ENCODE measurements around the gene CMSS1.

CMSS1 gene

DNA sequence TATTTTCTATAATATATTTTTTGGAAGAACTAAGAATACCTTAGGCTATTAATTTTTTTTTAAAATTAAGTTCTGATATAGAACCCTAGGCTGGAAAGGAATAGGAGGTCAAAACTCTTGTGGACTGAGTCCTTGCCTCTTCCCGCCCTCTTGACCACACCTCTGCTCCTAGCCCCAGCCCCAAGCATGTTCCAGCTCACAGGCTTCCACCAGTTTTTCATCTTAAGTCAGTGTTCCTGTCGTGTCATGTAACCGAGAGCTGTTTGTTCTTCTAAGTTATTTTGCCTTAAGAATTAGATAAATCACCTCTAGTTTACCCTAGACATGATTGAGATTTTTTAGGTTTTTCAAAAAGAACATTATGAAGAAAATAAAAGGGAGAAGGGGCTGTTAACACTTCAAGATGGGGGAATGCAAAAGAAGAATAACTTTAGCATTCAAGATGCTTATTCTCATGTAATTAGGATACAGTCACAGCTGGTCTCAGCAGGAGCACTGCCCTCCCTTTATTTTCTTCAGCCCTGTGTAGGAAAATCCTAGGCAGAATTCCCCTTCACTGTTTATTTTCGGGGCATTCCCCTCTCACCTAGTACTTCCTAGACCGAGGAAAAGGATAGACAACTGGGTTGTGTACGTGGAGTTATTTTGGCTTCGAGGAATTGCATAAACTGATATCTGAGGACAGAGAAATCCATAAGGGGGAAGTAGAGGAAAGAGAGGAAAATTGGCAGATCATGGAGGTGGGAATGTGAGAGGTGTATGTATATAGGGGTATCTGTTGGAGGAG, 110.2 kb downstream of the CMSS1 start:
- in situ Hi-C loops (cut with MboI; ENCODE audit: low sequenced_read_pairs) = no loop called here

DNA sequence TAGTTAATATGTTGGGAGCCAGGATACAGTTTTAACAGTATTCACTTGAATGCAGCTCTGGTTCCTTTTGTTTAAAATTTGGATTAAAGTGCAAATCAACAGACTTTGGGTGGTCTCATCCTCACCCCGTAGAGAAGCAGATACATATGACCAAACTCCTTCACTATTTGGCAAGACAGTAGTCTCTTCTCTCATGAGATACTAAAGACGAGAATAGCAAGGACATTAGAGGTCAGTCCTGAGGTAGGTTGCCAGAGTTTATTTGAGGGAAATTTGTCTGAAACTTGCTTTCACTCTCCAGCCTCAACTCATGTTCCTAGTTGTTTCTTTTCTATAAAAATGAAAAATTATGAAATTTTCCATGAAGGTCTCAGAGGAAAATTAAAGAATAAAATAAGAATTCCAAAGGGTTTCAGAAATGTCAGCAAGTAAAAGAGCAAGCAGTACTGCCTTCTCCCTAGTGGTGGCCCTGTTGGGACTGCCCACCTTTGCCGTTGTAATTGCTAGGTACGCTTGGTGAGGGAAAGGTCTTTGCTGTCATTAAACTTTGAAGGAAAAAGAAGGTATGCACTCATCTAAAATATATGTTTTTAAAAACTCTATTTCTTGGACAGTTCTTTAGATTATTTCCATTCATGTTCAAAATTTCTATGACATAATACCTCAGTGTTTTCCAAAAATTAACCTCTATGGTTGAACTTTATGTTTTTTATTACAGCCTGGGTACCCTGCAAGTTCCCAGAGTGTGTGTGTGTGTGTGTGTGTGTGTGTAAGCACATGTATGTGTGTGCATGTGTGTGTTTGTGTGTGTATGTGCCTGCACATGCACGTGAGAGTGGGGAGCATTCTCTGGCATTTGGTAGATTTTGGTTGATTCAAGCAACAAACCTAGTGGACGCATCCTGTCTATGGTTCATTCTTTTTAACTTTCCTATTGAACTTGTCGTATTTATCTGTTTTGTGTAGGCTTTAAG, 111.4 kb downstream of the CMSS1 start:
- in situ Hi-C loops (cut with MboI; ENCODE audit: low sequenced_read_pairs) = no loop called here

DNA sequence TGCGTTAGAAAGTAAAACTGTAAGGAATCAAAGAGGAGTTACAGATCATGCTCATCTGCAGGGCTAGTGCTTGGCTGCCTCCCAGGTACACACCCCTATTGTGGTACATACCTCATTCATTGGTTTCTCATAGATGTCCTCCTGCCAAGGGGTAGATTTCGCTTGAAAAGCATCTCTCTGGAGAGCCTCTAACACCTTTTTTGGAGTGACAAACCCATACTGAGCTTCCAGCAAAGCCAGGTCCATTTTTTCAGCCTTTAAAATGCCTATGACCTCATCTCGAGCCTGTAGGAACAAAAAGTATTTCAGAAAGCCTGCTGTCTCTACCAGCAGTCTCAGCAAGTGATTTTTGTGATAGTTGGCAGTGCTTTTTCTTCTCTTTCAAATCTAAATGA, 112.1 kb downstream of the CMSS1 start:
- in situ Hi-C loops (cut with MboI; ENCODE audit: low sequenced_read_pairs) = no loop called here

DNA sequence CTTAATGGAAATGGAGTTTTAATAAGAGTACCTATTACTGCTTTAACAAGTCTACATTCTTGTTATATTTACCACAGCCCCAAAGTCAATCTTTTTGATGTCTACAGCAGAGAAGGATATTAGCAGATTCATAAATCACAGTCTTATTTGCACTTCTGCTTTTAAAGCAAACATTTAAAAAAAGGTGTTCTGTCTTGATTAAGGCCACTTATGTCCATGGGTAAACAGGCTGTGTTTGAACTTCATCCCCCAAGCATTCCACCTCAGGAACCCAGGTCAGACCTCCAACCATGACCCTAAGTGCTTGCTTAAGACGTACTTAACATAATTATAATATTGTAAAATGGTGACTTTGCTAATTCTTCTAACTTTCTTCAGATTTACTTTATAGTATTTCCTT, 113.4 kb downstream of the CMSS1 start:
- in situ Hi-C loops (cut with MboI; ENCODE audit: low sequenced_read_pairs) = no loop called here

DNA sequence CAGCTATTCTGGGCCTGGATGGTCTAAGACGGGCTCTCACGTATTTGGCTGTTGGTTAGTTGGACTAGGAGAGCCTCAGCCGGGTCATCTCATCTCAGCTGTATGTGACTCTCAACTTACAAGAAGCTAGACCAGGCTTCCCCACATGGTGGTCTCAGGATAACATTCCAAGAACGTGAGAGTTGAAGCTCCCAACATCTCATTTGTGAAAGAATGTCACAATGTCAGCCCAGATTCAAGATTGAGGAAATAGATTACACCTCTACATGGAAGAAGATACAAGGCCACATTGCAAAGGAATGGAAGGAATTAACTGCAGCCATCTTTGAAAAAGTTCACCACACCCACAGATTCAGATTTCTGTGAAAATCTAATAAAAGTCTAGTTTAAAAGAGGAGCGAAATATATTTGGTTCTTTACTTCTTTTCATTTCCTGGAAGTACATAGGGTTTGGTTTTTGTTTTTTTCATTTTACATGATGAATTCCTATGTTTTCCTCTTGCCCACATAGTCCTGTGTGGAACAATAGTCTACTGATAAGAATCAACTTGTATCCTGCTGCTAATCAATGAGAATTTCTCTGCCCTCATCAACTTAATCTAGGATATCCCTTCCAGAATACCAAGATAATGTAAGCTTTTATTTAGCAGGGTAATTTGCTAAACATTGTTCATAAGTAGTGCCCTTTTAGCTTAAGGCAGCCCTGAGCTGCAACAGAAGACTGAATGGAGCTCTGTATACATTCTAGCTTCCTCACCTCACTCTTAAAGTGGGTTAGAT, 116.5 kb downstream of the CMSS1 start:
- in situ Hi-C loops (cut with MboI; ENCODE audit: low sequenced_read_pairs) = no loop called here

DNA sequence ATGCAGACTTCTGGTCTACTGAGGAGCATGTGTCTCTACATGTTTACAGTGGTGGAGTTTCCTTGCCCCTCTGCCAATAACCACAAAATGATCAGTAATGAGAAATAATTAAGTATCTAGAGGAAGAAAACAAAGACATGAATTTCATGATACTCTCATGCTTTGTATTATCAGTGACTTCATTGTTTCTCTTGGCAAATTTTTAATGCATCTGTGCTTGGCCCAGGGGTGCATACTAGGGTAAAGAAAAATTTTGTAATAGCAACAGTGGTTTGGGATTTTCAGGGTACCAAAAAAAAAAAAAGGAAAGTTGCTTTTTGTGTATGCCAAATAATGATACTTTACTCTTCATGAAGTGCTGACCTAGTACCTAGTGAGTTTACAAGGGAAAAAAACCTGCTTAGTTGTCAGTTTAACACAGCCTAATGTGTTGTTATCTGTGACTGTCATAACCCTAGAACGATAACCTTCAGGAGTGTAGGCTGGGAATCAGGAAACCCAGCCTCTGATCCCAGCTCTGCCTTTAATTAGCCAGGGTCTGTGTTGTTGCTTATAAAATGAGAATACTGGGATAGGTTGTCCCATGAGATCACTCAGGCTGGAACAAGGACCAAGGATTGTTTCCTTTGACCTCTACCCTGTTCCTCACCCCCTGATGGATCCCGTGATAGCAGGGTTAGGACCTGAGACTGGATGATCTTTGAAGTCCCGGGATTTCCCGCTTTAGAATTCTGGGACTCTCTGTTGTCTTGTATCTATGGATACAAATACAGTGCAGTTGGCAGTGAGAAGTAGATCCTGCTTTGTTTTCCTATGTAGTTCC, 117.5 kb downstream of the CMSS1 start:
- in situ Hi-C loops (cut with MboI; ENCODE audit: low sequenced_read_pairs) = no loop called here

DNA sequence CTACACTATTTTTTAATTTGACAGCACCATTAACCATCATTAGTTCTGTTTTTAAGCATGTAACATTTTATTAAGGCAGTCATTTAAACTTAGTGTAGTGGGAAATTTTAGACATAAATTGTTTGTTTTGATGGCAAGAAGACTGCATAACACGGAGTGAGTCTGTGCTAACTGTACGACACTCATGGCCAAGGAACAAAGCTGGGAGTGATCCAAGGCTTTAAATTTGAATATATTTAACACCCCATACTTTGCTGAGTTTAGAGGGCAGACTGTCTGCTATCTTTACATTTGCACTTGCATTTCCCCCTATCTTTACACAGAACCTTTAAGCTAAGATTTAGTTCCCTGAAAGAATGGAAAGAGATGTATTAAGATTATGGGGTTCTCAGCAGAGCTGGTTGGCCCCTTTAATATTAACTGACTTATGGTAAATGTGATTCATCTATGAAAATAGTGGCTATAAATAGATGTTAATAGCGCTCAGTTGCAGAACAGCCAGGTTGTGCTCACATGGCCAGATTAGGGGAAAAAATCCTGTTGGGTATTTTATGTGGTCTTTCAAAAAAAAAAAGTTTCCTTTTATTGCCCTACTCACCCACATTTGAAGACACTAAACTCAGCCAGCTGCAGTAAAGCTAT, 120.7 kb downstream of the CMSS1 start:
- in situ Hi-C loops (cut with MboI; ENCODE audit: low sequenced_read_pairs) = no loop called here

DNA sequence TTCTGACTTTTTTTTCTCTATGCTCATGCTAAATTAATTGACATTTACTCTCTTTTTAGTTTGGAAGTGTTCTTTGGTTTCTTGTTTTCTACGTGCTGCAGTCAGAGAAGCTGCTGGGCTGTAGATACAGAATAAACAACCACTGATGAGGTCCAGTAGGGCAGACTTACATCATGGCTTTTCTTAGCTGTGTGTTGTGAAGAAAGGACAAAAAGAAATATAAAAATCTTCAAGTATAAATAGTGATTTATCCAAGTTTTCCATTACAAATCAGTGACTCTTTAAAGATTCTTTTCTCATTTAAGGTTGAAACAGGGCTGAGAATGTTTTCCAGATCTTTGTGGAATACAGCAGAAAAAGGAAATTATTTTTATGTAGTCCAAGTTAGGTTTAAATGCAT, 122.2 kb downstream of the CMSS1 start:
- in situ Hi-C loops (cut with MboI; ENCODE audit: low sequenced_read_pairs) = no loop called here

DNA sequence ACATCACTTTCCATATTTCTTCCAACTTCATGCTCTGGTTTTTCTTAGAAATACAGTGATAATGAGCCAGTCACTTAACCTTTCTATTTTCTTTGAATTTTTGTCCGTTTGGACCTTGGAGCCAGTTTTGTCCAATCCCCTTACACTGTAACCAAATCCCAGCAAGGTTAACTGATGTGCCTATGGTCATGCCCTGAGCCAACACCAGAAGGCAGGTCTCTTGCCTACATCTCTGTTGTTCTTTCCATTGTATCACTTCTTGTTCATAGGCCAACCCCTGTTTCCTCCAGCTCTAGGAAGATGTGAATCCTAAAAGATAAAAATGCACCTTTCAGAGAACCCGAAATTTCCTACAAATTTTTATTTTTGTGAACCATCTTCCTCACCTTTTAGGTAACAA, 122.7 kb downstream of the CMSS1 start:
- in situ Hi-C loops (cut with MboI; ENCODE audit: low sequenced_read_pairs) = no loop called here

DNA sequence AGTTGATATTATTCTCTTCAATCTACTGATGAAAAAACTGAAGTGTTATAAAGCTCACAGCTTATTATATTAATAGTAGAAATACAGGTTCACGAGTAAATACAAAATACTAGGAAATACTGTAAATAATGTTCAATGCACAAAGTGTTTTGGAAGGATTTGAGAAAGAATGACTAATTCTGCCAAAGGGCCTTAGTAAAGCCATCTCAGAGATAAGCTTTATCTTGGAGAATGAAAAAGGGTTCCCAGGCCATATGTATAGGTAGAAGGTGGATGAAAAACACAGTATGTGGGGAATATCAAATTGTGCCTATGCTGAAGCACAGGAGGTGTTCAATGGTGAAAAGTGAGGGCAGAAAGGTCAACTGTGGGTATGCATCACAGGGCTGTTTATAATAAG, 123.5 kb downstream of the CMSS1 start:
- in situ Hi-C loops (cut with MboI; ENCODE audit: low sequenced_read_pairs) = no loop called here

DNA sequence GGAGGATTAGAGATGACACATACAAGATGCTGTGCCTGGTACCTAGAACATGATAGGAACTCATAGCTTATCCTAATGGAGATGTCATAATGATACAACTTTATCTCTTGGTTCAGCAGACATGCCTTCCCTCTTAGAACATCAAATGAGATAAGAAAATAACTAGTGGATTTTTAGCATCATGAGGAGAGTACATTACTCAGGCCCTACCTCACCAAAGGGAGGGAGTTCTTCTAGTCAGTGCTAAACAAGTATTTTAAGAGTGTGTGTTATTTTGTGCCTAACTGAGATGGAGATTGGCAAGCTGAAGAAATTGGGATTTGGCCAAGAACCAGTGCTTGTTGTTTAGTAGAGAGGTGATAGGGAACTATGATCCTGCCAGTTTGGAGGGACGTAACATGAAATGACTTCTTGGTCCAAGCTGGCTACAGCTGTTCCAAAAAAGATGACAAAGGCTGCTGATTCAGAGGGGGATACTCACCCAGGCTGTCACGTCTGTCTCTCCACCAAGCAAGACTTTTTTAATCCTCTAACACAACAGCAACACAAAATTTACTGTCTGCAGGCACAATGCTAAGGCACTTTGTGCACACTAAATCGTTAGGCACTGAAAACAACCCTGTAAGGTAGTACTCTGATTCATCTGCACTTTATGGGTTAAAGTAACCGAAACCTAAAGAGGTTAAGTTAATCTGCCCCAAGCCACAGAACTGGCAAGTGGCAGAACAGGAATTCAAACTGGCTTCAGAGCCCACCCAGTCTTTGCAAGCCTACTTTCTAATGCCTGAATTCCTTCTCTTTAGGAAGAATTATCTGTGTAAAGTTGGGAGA, 126.5 kb downstream of the CMSS1 start:
- in situ Hi-C loops (cut with MboI; ENCODE audit: low sequenced_read_pairs) = no loop called here

DNA sequence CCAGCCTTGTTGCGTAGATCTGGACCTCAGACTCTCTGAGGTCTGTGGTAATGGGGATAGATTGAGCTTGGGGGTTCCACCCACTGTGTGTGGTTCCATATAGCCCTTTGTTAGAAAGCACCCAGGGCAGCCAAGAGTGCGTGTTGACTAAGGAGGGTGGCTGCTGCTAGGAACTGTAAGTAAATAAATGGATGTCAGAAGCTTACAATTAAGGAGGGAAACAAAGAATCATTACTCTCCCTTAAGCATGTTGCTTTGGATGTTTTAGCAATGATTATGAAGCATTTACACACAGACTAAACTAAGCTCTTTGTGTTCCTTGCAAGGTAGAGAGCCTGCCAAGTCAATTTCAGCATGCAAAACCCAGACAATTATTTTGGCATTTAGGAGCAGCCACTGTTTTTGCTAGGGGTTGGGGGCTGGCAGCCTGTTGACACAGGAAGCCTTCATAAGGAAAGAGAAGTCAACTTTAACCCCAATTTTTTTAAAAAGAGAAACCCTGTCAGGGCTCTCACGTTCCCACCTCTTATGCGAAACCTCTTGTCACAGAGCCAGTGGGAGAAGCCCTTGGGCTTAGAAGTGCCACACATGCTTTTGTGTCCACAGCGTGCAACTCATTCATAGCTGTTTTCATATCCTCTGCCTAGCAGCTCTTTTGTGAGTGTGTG, 127.8 kb downstream of the CMSS1 start:
- in situ Hi-C loops (cut with MboI; ENCODE audit: low sequenced_read_pairs) = no loop called here

DNA sequence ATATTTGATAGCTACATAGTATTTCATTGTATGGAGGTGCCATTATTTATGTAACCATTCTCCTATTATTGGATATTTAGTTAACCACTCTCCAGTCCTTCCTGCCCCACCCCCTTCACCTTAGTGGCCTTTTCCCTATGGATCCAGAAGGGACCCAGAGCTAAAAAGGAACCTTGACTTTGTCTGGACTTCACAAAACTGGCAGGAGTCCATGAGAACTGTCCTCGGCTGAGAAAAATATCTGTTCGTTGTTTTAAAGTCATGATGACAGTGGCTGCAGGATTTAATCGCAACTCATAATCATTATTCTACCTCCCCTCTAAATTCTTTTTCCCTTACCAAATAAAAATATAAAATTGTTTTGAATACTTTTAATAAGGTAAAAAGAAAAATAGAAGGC, 129.7 kb downstream of the CMSS1 start:
- in situ Hi-C loops (cut with MboI; ENCODE audit: low sequenced_read_pairs) = no loop called here

DNA sequence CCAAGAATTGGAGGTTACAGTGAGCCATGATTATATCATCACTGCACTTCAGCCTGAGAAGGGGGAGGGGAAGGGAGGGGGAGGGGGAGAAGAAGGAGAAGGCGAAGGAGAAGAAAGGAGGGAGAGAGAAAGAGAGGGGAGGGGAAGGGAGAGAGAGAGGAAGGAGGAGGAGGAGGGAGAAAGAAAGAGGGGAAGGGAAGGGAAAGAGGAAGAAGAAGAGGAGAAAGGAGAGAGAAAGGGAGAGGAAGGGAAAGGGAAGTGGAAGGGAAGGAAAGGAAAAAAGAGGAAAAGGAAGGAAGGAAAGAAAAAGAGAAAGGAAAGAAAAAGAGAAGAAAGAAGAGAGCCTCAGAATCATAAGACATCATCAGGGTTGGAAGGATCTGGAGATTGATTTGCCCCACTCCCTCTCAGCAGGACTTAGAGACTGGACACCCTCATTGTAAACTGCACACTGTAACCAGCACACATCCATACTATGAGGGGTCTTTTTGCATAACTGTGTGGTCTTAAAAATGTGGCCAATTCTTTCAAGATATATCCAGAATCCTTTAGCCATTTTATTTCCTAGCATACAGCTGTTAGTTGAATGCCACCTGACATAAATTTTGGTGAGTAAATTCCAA, 130.9 kb downstream of the CMSS1 start:
- in situ Hi-C loops (cut with MboI; ENCODE audit: low sequenced_read_pairs) = no loop called here

DNA sequence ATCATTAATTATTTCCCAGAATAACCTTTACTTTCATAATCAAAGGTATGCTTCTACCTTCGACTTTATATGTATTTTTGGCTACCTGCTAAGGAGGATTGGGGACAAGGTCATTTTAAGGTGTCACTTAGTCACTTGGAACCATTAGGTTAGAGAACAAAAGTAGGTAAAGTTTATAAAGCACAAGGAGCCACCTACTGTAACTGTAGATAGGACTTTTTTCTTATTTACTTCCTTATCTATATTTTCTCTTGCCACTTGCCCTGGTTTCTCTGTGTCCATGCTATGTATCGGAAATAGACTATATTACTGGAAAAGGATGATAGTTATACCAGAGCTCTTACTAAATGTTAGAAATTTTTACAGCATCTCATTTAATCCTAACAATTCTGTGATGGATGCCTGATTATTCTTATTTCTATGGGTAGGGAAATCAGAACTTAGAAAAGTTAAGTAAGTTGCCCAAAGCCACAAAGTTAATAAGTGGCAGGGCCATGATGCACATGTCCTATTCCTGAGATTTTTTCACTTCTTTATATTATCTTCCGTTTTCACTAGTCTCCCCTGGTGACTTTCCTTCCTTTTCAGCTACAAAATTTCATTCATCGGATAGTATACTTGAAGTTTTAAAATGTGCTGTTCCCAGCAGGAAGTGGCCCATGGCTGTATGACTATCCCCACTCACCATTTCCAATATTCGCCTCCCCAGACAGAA, 132.5 kb downstream of the CMSS1 start:
- in situ Hi-C loops (cut with MboI; ENCODE audit: low sequenced_read_pairs) = no loop called here

DNA sequence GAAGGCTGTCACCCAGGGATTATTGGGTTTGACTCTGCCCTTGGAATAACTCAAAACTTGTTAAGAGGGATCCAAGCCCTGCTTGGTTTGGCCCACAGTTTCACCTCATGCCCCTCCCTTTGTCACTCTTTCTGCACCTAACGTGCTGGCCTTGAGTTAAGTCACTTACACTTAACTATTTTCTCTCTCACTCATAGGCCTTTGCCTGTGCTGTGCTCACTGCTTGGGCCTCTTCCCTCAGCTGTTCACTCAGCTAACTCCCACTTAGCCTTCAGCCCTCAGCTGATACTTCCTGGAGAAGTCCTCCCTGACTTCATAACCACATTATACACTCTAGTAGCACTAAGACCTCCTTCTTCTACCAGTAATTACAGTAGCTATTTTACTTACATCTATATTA, 133.3 kb downstream of the CMSS1 start:
- in situ Hi-C loops (cut with MboI; ENCODE audit: low sequenced_read_pairs) = no loop called here

DNA sequence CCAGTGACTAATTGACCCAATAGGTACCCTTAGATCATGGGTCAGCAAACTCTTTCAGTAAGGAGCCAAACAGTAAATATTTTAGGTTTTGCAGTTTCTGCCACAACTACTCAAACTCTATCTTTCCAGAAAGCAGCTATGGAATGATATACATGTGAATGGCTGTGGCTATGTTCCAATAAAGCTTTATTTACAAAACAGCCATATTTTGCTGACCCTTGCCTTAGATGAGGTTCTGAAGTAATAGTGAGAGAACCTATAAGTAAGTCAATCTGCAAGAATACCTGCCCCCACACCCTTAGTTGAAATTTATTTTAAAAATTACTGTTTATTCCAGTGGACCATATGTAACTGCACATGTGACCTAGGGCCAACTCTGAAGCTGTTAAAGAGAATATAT, 134.0 kb downstream of the CMSS1 start:
- in situ Hi-C loops (cut with MboI; ENCODE audit: low sequenced_read_pairs) = no loop called here

Measured in HL-60/S4 treated with phorbol 12-myristate 13-acetate at 8.2 ng/mL for 4 days and 3 days (cell line).